GM21447 (cell line): ENCODE results near the gene UBE2L3.
A peak's percentile ranks its signal among the peaks of the same experiment; 100 is the strongest.
"Not testable (repeated sequence)": the region's sequence is repeated elsewhere in the genome, so short reads cannot be mapped to it uniquely, and the experiment has no call there.

Experiments
- ATAC-seq: cut with Tn5 transposase; IDR thresholded peaks from one replicate; pipeline ENCODE4 v1.9.1; 2021; ENCODE audit not compliant: unreplicated experiment

UBE2L3 gene

GRCh38 chr22:21567456-21568346 is at the start of gene UBE2L3:
Gene UBE2L3 (plus strand): TSS chr22:21567714. CDS start chr22:21567745, 31 bp downstream.
- ATAC-seq, result peak; percentile 58

GRCh38 chr22:21526705-21527500 is 40.6 kb upstream of the UBE2L3 start:
- not testable (repeated sequence) for ATAC-seq

GRCh38 chr22:21531525-21531924 is 36.0 kb upstream of the UBE2L3 start:
- not testable (repeated sequence) for ATAC-seq

GRCh38 chr22:21532863-21533648 is 34.5 kb upstream of the UBE2L3 start:
- ATAC-seq, result not testable (repeated sequence)

GRCh38 chr22:21539862-21540261 is 27.7 kb upstream of the UBE2L3 start:
- not testable (repeated sequence) for ATAC-seq

GRCh38 chr22:21544432-21545322 is 22.8 kb upstream of the UBE2L3 start:
- ATAC-seq, result not testable (repeated sequence)

- not testable (repeated sequence) for ATAC-seq
Observed at GRCh38 chr22:21549558-21549957, 18.0 kb upstream of the UBE2L3 start.

- not testable (repeated sequence) for ATAC-seq
Observed at GRCh38 chr22:21550008-21550677, 17.4 kb upstream of the UBE2L3 start.

- ATAC-seq, result not testable (repeated sequence)
Observed at GRCh38 chr22:21550678-21551047, 16.9 kb upstream of the UBE2L3 start.

GRCh38 chr22:21551361-21551760 is 16.2 kb upstream of the UBE2L3 start, which contains the start of gene RIMBP3C:
Gene RIMBP3C (minus strand): TSS chr22:21551461. CDS start chr22:21550976, 485 bp downstream.
- not testable (repeated sequence) for ATAC-seq

- not testable (repeated sequence) for ATAC-seq
Observed at GRCh38 chr22:21559345-21560125, 8.0 kb upstream of the UBE2L3 start.

GRCh38 chr22:21560657-21561056 is 6.9 kb upstream of the UBE2L3 start:
- not testable (repeated sequence) for ATAC-seq

- ATAC-seq, result no peak
Observed at GRCh38 chr22:21563912-21564311, 3.6 kb upstream of the UBE2L3 start.

- ATAC-seq, result no peak
Observed at GRCh38 chr22:21564411-21564810, 3.1 kb upstream of the UBE2L3 start.

GRCh38 chr22:21568347-21569075 is 997 bp downstream of the UBE2L3 start:
- peak; percentile 18 for ATAC-seq

- not testable (repeated sequence) for ATAC-seq
Observed at GRCh38 chr22:21569076-21569427, 1.5 kb downstream of the UBE2L3 start.

GRCh38 chr22:21569459-21570170 is 2.1 kb downstream of the UBE2L3 start:
- no peak for ATAC-seq
